GM21360 (cell line): ENCODE data around the gene HRH1.

Experiments
- ATAC-seq: cut with Tn5 transposase; IDR thresholded peaks from one replicate; pipeline ENCODE4 v1.9.1; 2021; ENCODE audit warnings: mild to moderate bottlenecking, moderate library complexity; ENCODE audit not compliant: unreplicated experiment

The HRH1 gene

DNA sequence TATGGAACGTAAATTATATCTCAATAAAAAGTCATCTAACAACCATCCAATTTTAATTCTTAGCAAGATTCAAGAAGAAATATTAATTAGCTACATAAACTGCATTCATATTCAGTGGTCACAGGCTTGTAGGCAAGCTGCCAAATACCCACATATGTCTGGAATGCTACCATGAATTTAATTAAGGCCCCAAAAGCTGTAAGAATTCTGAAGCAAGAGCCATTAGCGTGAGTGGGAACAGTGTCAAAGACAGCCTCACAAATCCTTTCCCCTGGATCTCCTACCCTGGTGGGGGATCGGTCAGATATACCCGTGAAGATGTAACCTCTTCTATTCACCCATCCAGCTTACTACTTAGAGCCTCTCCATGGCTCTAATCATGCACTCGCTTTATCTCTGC lies 157.9 kb downstream of the HRH1 start:
- ATAC-seq = no peak
